ENCODE measurements around the gene CST4.

Gene CST4

GRCh38 chr20:23649242-23649641 lies 39.6 kb downstream of the CST4 start:
- Mint-ChIP-seq H3K4me3 (no peak overlapping the region), H3K27ac (no peak overlapping the region), H3K9me3 (no peaks in the 10 kb centered on the region), H3K27me3 (ENCODE audit: low read depth, poor library complexity) (peaks cover 3% of the 10 kb centered on the region), H3K4me1 (peaks cover 4% of the 10 kb centered on the region), H3K36me3 (ENCODE audit: low read depth) (no peaks in the 10 kb centered on the region)
- no peak for TF ChIP-seq CTCF (IDR thresholded peaks at IDR 0.05)
- DNase-seq = no peak

GRCh38 chr20:23647346-23647745 lies 41.5 kb downstream of the CST4 start:
- no peak overlapping the region for H3K27ac Mint-ChIP-seq
- peaks cover 3% of the 10 kb centered on the region for H3K27me3 Mint-ChIP-seq (ENCODE audit: low read depth, poor library complexity)
- H3K9me3 Mint-ChIP-seq = no peaks in the 10 kb centered on the region
- no peak for TF ChIP-seq CTCF (IDR thresholded peaks at IDR 0.05)
- no peak for DNase-seq
- H3K36me3 Mint-ChIP-seq (ENCODE audit: low read depth) = no peaks in the 10 kb centered on the region
- H3K4me1 Mint-ChIP-seq = peaks cover 5% of the 10 kb centered on the region
- H3K4me3 Mint-ChIP-seq = no peak overlapping the region

DNA sequence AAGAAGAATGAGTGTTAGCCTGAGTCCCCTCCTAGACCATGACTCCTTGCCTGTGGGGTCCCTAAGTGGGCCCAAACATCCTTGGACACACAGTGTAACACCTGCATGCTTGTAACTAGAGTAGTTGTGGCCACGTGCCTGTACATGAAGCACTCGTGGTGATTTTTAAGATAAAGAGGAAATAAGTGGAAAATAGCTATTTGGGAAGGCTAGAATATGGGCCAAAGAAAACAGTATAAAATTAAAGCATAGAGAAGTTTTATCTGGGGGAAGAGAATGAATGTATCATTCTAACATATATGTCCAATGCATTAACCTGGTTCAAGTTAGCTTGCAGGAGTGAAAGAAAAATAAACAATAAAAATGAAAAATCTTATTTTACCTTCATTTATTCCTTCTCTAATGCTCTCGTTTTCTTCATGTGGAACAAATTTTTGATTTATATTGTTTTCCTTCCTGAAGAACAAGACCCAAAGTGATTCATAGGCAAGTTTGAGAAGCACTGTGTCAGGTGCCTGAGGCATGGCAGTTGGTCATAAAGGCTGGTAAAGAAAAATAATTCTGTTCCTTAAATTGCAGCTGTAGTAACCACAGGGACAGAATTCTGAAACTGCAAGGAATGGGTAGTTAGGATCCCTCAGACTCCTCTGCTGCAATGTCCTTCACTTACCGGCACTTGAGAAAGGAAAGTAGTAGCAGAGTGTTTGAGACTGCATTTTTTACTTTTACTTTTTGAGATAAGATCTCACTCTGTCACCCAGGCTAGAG lies 42.5 kb downstream of the CST4 start:
- H3K9me3 Mint-ChIP-seq = no peaks in the 10 kb centered on the region
- no peak for DNase-seq
- peaks cover 10% of the 10 kb centered on the region for H3K4me1 Mint-ChIP-seq
- no peak for TF ChIP-seq CTCF (IDR thresholded peaks at IDR 0.05)
- H3K27me3 Mint-ChIP-seq (ENCODE audit: low read depth, poor library complexity) = peaks cover 3% of the 10 kb centered on the region
- no peaks in the 10 kb centered on the region for H3K36me3 Mint-ChIP-seq (ENCODE audit: low read depth)
- no peak overlapping the region for H3K27ac Mint-ChIP-seq
- H3K4me3 Mint-ChIP-seq = no peak overlapping the region

GRCh38 chr20:23645575-23645974 lies 43.3 kb downstream of the CST4 start:
- Mint-ChIP-seq H3K9me3 (no peaks in the 10 kb centered on the region), H3K4me3 (no peak overlapping the region), H3K27ac (no peak overlapping the region), H3K27me3 (ENCODE audit: low read depth, poor library complexity) (no peaks in the 10 kb centered on the region), H3K36me3 (ENCODE audit: low read depth) (no peaks in the 10 kb centered on the region), H3K4me1 (peaks cover 16% of the 10 kb centered on the region)
- no peak for TF ChIP-seq CTCF (IDR thresholded peaks at IDR 0.05)
- no peak for DNase-seq

GRCh38 chr20:23644164-23644563 lies 44.7 kb downstream of the CST4 start:
- TF ChIP-seq CTCF (IDR thresholded peaks at IDR 0.05) = no peak
- no peak overlapping the region for H3K4me3 Mint-ChIP-seq
- H3K27me3 Mint-ChIP-seq (ENCODE audit: low read depth, poor library complexity) = no peaks in the 10 kb centered on the region
- no peaks in the 10 kb centered on the region for H3K36me3 Mint-ChIP-seq (ENCODE audit: low read depth)
- peaks cover 22% of the 10 kb centered on the region for H3K4me1 Mint-ChIP-seq
- no peaks in the 10 kb centered on the region for H3K9me3 Mint-ChIP-seq
- no peak for DNase-seq
- H3K27ac Mint-ChIP-seq = no peak overlapping the region

GRCh38 chr20:23643659-23644058 lies 45.2 kb downstream of the CST4 start:
- Mint-ChIP-seq H3K27ac (no peak overlapping the region), H3K27me3 (ENCODE audit: low read depth, poor library complexity) (no peaks in the 10 kb centered on the region), H3K4me1 (peaks cover 27% of the 10 kb centered on the region)

More at GRCh38 chr20:23643659-23644058, 45.2 kb downstream of the CST4 start:
- Mint-ChIP-seq H3K4me3 (no peak overlapping the region), H3K36me3 (ENCODE audit: low read depth) (no peaks in the 10 kb centered on the region), H3K9me3 (no peaks in the 10 kb centered on the region)
- TF ChIP-seq CTCF (IDR thresholded peaks at IDR 0.05) = no peak
- DNase-seq = no peak

All from nephron progenitor cell (in vitro differentiated cells).